ENCODE results near the gene SGSM2.

The SGSM2 gene

DNA sequence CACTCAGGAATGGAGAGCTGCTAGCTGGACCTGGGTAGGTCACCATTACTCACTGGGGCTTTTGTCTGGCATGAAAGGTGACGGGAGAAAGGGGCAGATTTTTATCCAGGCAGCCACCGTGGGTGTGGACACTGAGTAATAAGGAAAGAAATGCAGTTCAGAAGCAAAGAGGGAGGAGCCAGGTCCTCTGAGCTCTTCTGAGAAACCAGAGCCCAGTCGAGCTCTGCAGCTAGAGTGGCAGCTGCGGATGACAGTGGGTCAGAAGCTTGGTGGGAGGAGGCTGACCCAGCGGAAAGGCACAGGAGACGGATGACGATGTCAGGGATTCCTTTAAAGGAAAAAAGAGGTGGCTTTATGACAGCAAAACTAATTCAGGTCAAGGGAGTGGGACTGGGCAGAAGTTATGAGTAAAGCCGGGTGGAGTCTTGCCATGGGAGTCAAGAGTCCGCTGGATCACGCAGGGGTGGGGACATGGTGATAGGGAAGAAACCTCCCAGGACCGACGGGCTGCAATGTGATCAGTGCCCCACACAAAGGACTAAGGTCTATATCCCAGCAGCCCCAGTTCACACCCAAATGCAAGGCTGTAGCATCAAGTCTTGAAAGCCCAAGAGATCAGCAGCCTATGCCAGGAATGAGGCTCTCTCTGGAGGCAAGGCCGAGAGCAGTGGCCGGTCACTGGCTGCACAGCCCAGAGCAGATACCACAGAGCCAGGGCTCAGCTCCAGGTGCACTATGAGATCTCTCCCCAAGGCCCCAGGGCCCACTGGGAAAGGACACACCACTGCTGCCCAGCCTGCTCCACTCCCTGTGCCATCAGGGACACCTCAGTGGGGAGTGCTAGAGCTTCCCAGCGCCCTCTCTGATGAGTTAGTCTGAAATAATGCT is 69.8 kb downstream of the SGSM2 start:
- Histone ChIP-seq H3K9ac (ENCODE audit: low read length) (no peak overlapping the region), H3K4me3 (ENCODE audit: insufficient read depth, low read length, poor library complexity, severe bottlenecking) (no peak overlapping the region), H3F3A (ENCODE audit: insufficient read depth) (peaks cover 4% of the 10 kb centered on the region; the same call in 1 of the 2 replicates), H3K27ac (ENCODE audit: low read depth, low read length) (no peak overlapping the region), H3K4me2 (ENCODE audit: low read depth, low read length, poor library complexity, severe bottlenecking) (no peak overlapping the region), H3K79me2 (ENCODE audit: insufficient read depth, low read length) (no peaks in the 10 kb centered on the region), H4K20me1 (ENCODE audit: low read depth, low read length) (no peaks in the 10 kb centered on the region), H3K9me3 (ENCODE audit: insufficient read depth, low read length) (no peaks in the 10 kb centered on the region), H3K27me3 (ENCODE audit: low read length) (no peaks in the 10 kb centered on the region), H3K9me2 (replicated peaks; ENCODE audit: insufficient read depth, low read length) (no peaks in the 10 kb centered on the region), H3K36me3 (ENCODE audit: low read length) (no peaks in the 10 kb centered on the region), H2AFZ (ENCODE audit: low read depth, low read length, severe bottlenecking) (no peak overlapping the region)
- TF ChIP-seq, protein P1, sequence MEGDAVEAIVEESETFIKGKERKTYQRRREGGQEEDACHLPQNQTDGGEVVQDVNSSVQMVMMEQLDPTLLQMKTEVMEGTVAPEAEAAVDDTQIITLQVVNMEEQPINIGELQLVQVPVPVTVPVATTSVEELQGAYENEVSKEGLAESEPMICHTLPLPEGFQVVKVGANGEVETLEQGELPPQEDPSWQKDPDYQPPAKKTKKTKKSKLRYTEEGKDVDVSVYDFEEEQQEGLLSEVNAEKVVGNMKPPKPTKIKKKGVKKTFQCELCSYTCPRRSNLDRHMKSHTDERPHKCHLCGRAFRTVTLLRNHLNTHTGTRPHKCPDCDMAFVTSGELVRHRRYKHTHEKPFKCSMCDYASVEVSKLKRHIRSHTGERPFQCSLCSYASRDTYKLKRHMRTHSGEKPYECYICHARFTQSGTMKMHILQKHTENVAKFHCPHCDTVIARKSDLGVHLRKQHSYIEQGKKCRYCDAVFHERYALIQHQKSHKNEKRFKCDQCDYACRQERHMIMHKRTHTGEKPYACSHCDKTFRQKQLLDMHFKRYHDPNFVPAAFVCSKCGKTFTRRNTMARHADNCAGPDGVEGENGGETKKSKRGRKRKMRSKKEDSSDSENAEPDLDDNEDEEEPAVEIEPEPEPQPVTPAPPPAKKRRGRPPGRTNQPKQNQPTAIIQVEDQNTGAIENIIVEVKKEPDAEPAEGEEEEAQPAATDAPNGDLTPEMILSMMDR (IDR thresholded peaks at IDR 0.05; ENCODE audit: insufficient read depth, low read length, poor library complexity, severe bottlenecking), result no peak
- TF ChIP-seq EZH2phosphoT487 (conservative IDR thresholded peaks at IDR 0.05; ENCODE audit: low read length), result no peak

GRCh38 chr17:2410951-2411350 is 73.7 kb downstream of the SGSM2 start:
- H3K4me3 ChIP-seq (ENCODE audit: insufficient read depth, low read length, poor library complexity, severe bottlenecking), result no peak overlapping the region
- no peak overlapping the region for H3K9ac ChIP-seq (ENCODE audit: low read length)
- H3K9me3 ChIP-seq (ENCODE audit: insufficient read depth, low read length), result no peaks in the 10 kb centered on the region
- 0 out of 2 replicates have a peak, but pooled peaks cover 2% of the 10 kb centered on the region for H3F3A ChIP-seq (ENCODE audit: insufficient read depth)
- no peaks in the 10 kb centered on the region for H3K27me3 ChIP-seq (ENCODE audit: low read length)
- peaks cover 2% of the 10 kb centered on the region; the same call in 1 of the 2 replicates for H3K36me3 ChIP-seq (ENCODE audit: low read length)
- no peak overlapping the region for H3K4me2 ChIP-seq (ENCODE audit: low read depth, low read length, poor library complexity, severe bottlenecking)
- no peaks in the 10 kb centered on the region for H3K79me2 ChIP-seq (ENCODE audit: insufficient read depth, low read length)
- no peak overlapping the region for H2AFZ ChIP-seq (ENCODE audit: low read depth, low read length, severe bottlenecking)
- H4K20me1 ChIP-seq (ENCODE audit: low read depth, low read length), result no peaks in the 10 kb centered on the region
- H3K27ac ChIP-seq (ENCODE audit: low read depth, low read length), result no peak overlapping the region
- no peaks in the 10 kb centered on the region for H3K9me2 ChIP-seq (replicated peaks; ENCODE audit: insufficient read depth, low read length)
- TF ChIP-seq EZH2phosphoT487 (conservative IDR thresholded peaks at IDR 0.05; ENCODE audit: low read length), result no peak
- TF ChIP-seq, protein P1 (IDR thresholded peaks at IDR 0.05; ENCODE audit: insufficient read depth, low read length, poor library complexity, severe bottlenecking), result no peak

DNA sequence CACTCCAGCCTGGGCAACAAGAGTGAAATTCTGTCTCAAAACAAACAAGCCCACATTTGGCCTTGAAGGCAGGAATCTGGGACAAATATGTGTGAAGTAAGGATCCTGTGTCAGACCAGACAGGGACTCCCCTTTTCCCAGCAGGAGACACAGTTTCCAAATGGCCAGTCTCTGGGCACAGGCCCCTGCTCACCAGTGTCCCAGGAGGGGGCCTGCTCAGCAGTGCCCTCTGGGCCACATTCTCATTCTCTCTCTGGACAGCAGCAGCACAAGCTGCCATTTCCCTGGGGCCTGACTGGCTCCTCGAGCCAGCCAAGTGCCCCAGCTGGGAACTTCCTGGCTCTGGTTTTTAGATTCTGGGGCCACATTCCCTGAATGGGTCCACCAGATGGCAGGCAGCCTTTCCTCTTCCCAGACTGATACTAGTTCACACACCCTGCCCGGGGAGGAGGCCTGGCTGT is 75.3 kb downstream of the SGSM2 start:
- peaks cover 2% of the 10 kb centered on the region; the same call in 1 of the 2 replicates for H3K36me3 ChIP-seq (ENCODE audit: low read length)
- H3K9me2 ChIP-seq (replicated peaks; ENCODE audit: insufficient read depth, low read length), result no peaks in the 10 kb centered on the region
- H3K27ac ChIP-seq (ENCODE audit: low read depth, low read length), result no peak overlapping the region
- H3K27me3 ChIP-seq (ENCODE audit: low read length), result no peaks in the 10 kb centered on the region
- no peak overlapping the region for H3K4me3 ChIP-seq (ENCODE audit: insufficient read depth, low read length, poor library complexity, severe bottlenecking)
- no peak overlapping the region for H3K9ac ChIP-seq (ENCODE audit: low read length)
- H4K20me1 ChIP-seq (ENCODE audit: low read depth, low read length), result no peaks in the 10 kb centered on the region
- no peak for TF ChIP-seq EZH2phosphoT487 (conservative IDR thresholded peaks at IDR 0.05; ENCODE audit: low read length)
- TF ChIP-seq, protein P1 (IDR thresholded peaks at IDR 0.05; ENCODE audit: insufficient read depth, low read length, poor library complexity, severe bottlenecking), result no peak
- no peak overlapping the region for H3K4me2 ChIP-seq (ENCODE audit: low read depth, low read length, poor library complexity, severe bottlenecking)
- no peaks in the 10 kb centered on the region for H3K9me3 ChIP-seq (ENCODE audit: insufficient read depth, low read length)
- no peak overlapping the region for H2AFZ ChIP-seq (ENCODE audit: low read depth, low read length, severe bottlenecking)
- H3K79me2 ChIP-seq (ENCODE audit: insufficient read depth, low read length), result no peaks in the 10 kb centered on the region
- peaks cover 10% of the 10 kb centered on the region for H3F3A ChIP-seq (ENCODE audit: insufficient read depth)
